Measurements from ENCODE around the gene ADORA1.

GRCh38 chr1:203128431-203128715 is 847 bp downstream of the ADORA1 start:
- TF ChIP-seq, protein P1, sequence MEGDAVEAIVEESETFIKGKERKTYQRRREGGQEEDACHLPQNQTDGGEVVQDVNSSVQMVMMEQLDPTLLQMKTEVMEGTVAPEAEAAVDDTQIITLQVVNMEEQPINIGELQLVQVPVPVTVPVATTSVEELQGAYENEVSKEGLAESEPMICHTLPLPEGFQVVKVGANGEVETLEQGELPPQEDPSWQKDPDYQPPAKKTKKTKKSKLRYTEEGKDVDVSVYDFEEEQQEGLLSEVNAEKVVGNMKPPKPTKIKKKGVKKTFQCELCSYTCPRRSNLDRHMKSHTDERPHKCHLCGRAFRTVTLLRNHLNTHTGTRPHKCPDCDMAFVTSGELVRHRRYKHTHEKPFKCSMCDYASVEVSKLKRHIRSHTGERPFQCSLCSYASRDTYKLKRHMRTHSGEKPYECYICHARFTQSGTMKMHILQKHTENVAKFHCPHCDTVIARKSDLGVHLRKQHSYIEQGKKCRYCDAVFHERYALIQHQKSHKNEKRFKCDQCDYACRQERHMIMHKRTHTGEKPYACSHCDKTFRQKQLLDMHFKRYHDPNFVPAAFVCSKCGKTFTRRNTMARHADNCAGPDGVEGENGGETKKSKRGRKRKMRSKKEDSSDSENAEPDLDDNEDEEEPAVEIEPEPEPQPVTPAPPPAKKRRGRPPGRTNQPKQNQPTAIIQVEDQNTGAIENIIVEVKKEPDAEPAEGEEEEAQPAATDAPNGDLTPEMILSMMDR (conservative IDR thresholded peaks at IDR 0.05; ENCODE audit: low read length): no peak
- TF ChIP-seq EZH2phosphoT487 (IDR thresholded peaks at IDR 0.05; ENCODE audit: borderline replicate concordance, low read depth, low read length): no peak
